KOPT-K1 (cell line): ENCODE measurements around the gene KIAA1217.

Experiments used
- H3K27ac ChIP-seq: fragments of 200-600 bp; sonication (generic); 2 replicates; pipeline ENCODE4 v1.5.1; 2016; ENCODE audit warnings: antibody characterized with exemption, mild to moderate bottlenecking, low read depth, low read length; ENCODE audit not compliant: poor library complexity, severe bottlenecking
- H3K36me3 ChIP-seq: fragments of 200-600 bp; sonication (generic); 2 replicates; pipeline ENCODE4 v1.5.1; 2017; ENCODE audit warnings: antibody characterized with exemption, mild to moderate bottlenecking, low read length, moderate library complexity; ENCODE audit not compliant: insufficient read depth
- H3K9me3 ChIP-seq: fragments of 200-600 bp; sonication (generic); 2 replicates; pipeline ENCODE4 v1.5.1; 2017; ENCODE audit warnings: antibody characterized with exemption, low read length, mild to moderate bottlenecking; ENCODE audit not compliant: insufficient read depth, poor library complexity, severe bottlenecking

Gene KIAA1217

DNA sequence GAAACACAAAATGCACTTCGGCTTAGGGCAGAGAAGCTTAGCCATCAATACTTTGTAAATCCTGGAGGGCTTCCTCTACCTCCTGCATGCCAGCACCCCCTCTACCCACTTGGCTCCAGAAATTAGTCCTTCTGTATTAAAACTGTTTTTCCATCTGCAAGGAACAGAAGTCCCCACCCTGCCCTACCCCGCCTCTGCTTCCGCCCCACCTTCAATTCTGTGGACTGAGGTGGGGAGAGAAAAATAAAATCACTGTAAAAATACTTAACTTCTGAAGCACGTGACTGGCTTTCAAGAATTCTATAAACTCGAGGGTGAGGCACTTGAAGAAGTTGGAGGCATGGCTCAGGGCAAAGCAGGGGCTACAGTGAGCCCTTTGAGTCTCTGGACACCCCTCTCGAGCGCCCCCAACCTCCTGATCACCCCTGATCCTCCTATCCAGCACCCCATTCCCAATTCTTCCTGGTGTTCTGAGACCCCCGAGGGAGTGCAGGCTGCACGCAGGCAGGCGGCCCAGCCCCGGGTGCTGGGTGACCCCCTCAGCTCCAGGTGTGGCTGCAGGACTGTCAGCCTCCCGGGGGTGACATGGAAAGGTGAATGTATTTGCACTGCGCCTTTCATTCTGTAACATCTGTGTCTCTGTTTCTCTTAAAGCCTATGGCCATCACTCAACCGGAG, 7.3 kb upstream of the KIAA1217 start:
- Histone ChIP-seq H3K27ac (no peak overlapping the region), H3K9me3 (no peaks in the 10 kb centered on the region), H3K36me3 (no peaks in the 10 kb centered on the region)

GRCh38 chr10:24202181-24202570, 6.8 kb upstream of the KIAA1217 start:
- Histone ChIP-seq H3K27ac (no peak overlapping the region), H3K36me3 (no peaks in the 10 kb centered on the region), H3K9me3 (no peaks in the 10 kb centered on the region)

DNA sequence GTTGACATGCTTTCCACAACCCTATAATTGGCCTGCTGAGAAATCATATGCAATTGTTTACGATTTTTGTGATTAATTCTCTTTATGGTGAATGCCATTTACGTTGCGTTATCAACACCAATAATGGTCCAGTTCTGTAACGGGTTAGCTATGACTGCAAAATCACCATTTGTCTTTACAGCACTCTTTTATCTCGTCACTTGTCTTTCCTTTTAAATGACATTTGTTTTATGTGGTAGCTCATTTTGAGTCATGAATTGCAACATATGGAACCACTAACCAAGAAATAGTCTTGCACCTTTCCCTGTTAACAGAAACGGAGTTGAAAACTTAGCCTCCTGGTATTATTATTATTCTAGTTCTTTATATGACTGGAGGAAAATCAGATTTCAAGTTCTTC, 3.1 kb upstream of the KIAA1217 start:
- H3K27ac ChIP-seq: no peak overlapping the region
- H3K36me3 ChIP-seq: no peaks in the 10 kb centered on the region
- H3K9me3 ChIP-seq: no peaks in the 10 kb centered on the region

- no peaks in the 10 kb centered on the region for H3K36me3 ChIP-seq
- no peak overlapping the region for H3K27ac ChIP-seq
- H3K9me3 ChIP-seq: no peaks in the 10 kb centered on the region
Observed at GRCh38 chr10:24206334-24206733, 2.6 kb upstream of the KIAA1217 start.

DNA sequence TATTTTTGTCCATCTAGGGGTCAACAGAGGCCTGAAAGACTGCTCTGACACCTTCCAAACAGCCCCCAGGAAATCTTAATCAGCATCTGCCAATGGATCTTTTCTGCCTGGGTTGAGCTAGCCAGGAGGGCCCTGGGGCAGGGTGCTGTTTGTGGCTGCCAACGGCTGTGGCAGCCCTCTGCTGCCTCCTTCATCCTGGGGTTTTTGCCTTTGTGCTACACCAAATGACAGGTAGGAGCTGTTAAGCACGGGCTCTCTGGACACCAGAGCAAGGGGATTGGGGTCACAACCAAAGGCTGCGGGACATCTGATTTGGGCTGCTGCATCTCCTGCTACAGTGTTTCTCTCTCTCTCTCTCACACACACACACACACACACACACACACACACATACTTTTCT, 2.0 kb upstream of the KIAA1217 start:
- Histone ChIP-seq H3K27ac (no peak overlapping the region), H3K36me3 (no peaks in the 10 kb centered on the region), H3K9me3 (no peaks in the 10 kb centered on the region)

DNA sequence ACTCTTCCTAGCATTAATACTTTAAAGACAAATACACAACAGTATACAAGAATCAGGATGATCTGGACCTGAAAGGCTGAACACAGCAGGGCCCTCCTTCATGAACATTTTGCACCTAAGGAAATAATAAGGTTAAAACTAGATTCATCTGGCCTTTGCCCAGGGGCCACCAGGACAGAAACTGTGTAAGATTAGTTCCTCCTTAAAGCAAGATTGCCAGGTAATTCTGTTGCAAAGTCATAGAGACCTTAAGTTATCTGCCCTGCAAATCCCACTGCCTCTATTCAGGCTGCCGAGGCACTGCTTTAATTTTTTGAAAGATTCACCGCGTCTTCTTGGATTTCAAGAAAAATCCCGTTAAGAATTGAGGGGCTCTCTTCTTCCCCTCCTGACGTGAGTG, 1.6 kb upstream of the KIAA1217 start:
- no peaks in the 10 kb centered on the region for H3K36me3 ChIP-seq
- no peaks in the 10 kb centered on the region for H3K9me3 ChIP-seq
- no peak overlapping the region for H3K27ac ChIP-seq

- Histone ChIP-seq H3K9me3 (no peaks in the 10 kb centered on the region), H3K36me3 (no peaks in the 10 kb centered on the region), H3K27ac (no peak overlapping the region)
Observed at GRCh38 chr10:24207781-24208611, 942 bp upstream of the KIAA1217 start.

GRCh38 chr10:24209432-24209771, 464 bp downstream of the KIAA1217 start:
- Histone ChIP-seq H3K9me3 (no peaks in the 10 kb centered on the region), H3K36me3 (no peaks in the 10 kb centered on the region), H3K27ac (no peak overlapping the region)

GRCh38 chr10:24209946-24210491, 1.1 kb downstream of the KIAA1217 start:
- H3K9me3 ChIP-seq: no peaks in the 10 kb centered on the region
- no peaks in the 10 kb centered on the region for H3K36me3 ChIP-seq
- H3K27ac ChIP-seq: no peak overlapping the region

- Histone ChIP-seq H3K36me3 (no peaks in the 10 kb centered on the region), H3K27ac (no peak overlapping the region), H3K9me3 (no peaks in the 10 kb centered on the region)
Observed at GRCh38 chr10:24210501-24210900, 1.6 kb downstream of the KIAA1217 start.

DNA sequence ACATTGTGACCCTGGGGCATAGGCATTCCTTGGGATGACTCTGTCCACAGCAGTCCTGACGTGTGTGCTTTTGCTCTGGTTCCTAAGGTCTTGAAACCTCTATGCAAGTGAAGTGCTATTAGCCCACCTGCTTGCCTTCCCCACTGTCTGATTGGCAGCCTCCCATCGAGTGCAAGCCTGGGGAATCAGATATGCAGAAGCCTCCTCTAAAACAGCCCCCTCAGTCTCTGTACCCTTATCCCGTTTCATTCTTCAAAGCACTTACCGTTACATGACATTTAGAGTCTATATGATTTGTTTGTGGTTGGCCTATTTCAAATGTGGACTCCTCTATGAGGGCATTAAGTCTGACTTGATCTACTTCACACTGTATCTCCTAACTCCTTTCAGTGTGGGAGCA, 4.3 kb downstream of the KIAA1217 start:
- no peaks in the 10 kb centered on the region for H3K9me3 ChIP-seq

GRCh38 chr10:24213881-24214280, 4.9 kb downstream of the KIAA1217 start:
- no peaks in the 10 kb centered on the region for H3K36me3 ChIP-seq
- H3K9me3 ChIP-seq: no peaks in the 10 kb centered on the region
- no peak overlapping the region for H3K27ac ChIP-seq

More for the DNA sequence above, 4.3 kb downstream of the KIAA1217 start:
- H3K36me3 ChIP-seq: no peaks in the 10 kb centered on the region
- no peak overlapping the region for H3K27ac ChIP-seq

DNA sequence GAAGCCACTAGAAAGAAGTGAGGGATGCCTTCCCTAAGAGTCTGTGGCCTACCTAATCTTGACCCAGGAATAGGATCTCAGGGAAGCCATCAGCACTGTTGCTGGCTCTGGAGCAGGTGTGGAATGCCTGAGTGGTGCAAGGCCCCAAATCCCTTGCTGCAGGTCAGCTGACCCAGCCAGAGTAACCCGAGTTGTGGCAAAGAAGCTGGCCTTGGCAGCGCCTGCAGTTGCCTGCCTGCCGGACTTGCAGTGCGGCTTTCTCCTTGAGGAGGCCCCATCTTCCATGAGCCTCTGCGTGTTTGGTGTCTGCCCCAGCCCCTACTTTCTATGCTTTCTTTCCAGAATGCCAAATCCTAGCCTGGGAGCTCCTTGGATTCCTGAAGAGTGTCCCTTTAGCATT, 5.8 kb downstream of the KIAA1217 start:
- no peak overlapping the region for H3K27ac ChIP-seq
- no peaks in the 10 kb centered on the region for H3K36me3 ChIP-seq
- no peaks in the 10 kb centered on the region for H3K9me3 ChIP-seq

- no peaks in the 10 kb centered on the region for H3K9me3 ChIP-seq
- H3K36me3 ChIP-seq: no peaks in the 10 kb centered on the region
- no peak overlapping the region for H3K27ac ChIP-seq
Observed at GRCh38 chr10:24215196-24215595, 6.3 kb downstream of the KIAA1217 start.

DNA sequence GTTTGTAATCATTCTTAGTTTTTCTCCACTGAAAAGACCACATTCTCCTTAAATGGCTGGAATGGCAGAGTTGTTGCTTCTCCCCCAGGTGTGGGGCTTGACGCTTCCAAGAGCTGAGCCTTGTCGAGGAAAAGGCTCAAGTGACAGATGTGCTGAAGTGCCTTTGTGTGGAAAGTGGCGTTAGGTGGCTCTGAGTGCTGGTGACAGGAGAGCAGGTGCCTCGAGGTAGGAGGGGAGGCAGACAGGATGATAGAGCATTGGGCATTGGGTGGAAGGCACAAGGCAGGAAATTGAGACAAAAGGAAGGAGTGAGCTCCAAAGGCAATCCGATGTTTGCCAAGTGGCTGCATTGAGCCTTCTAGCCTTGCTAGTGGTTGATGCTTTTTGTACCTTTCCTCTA, 6.7 kb downstream of the KIAA1217 start:
- Histone ChIP-seq H3K9me3 (no peaks in the 10 kb centered on the region), H3K27ac (no peak overlapping the region), H3K36me3 (no peaks in the 10 kb centered on the region)

- Histone ChIP-seq H3K27ac (no peak overlapping the region), H3K36me3 (no peaks in the 10 kb centered on the region), H3K9me3 (no peaks in the 10 kb centered on the region)
Observed at GRCh38 chr10:24219963-24220362, 11.0 kb downstream of the KIAA1217 start.
